Activated naive CD4-positive, alpha-beta T cell treated with anti-CD3 and anti-CD28 coated beads for 36 hours (primary cell): ENCODE data around the gene CGNL1. TPM values are rescaled to one million over a fixed set of nuclear protein-coding genes. Genes with fewer than 3 reads are reported as not detected.

Experiments
- CTCF ChIA-PET: fragments of 350-600 bp; sonication (Branson Sonifier 250); formaldehyde crosslinking; loops from one replicate; lab custom pipeline; 2021; ENCODE audit warnings: antibody characterized with exemption; lab: Charles Lee
- DNase-seq: peaks from one replicate; pipeline ENCODE4 v3.0.0-alpha.2; 2020
- H3K27ac Mint-ChIP-seq: one replicate; pipeline ENCODE4 v1.8.0; 2021; ENCODE audit warnings: mild to moderate bottlenecking, mixed read lengths
- H3K27me3 Mint-ChIP-seq: one replicate; pipeline ENCODE4 v1.8.0; 2021; ENCODE audit warnings: low read depth, mixed read lengths
- H3K36me3 Mint-ChIP-seq: one replicate; pipeline ENCODE4 v1.8.0; 2021; ENCODE audit warnings: low read depth, mixed read lengths
- H3K4me1 Mint-ChIP-seq: one replicate; pipeline ENCODE4 v1.8.0; 2021; ENCODE audit warnings: low read depth, mixed read lengths
- H3K4me3 Mint-ChIP-seq: one replicate; pipeline ENCODE4 v1.8.0; 2021; ENCODE audit warnings: mild to moderate bottlenecking, moderate library complexity, mixed read lengths
- H3K9me3 Mint-ChIP-seq: one replicate; pipeline ENCODE4 v1.8.0; 2021; ENCODE audit warnings: mixed read lengths
- intact Hi-C: fragments of 100-400 bp; cut with micrococcal nuclease; formaldehyde crosslinking; loops from one replicate; pipeline ENCODE4 v1.15.1; 2023
- total RNA-seq, 2 experiments: library from RNA; stranded (reverse); gene quantifications; one replicate each; pipeline ENCODE4 v1.2.3, GENCODE V29; 2021

The CGNL1 gene
- total RNA-seq, 2 experiments from 2014 or later = not detected

DNA sequence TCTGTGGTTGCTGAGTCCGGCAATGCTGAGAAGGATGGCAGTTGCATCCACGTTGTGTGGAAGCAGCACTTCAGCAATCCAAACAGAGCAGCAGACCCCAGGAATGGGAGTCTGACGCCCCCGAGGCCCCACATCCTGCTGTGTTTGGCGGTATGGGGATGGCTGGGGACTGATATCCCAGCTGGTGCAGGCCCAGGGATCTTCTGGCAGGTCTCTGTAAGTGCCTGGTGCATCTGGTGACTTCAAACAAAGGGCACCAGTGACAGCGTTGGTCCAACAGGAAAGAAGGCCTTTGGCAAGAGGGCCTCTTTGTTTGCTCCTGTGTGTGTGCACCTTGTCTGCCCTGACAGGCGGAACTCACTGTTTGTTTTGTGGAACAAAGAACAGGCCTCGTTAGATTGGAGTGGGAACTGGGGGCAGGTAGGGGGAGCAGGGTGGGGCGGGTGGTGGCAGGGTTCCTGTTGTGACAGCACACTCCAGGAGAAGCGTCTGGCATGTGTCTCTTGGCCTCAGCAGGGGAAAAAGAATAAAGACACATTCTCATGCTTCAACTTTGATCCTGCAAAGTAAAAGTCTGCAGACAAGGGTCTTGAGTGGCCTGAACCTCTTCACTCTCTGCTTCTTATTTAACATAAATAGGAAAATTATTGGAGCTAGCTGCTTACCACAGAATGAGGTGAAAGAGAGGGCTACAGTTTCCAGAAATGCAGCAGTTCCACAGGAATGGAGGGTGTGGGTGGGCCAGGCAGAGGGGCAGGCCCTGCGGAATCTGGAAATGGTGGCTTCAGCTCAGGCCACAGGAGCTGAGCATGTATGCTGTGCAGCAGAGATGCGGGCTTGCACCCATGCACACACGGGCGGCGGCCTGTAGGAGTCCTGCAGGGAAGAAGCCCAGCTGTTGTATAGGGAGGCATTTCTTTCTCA is 120.9 kb downstream of the CGNL1 start:
- intact Hi-C loops = no loop called here
- no peaks in the 10 kb centered on the region for H3K9me3 Mint-ChIP-seq
- no peak overlapping the region for H3K27ac Mint-ChIP-seq
- DNase-seq = no peak
- no peaks in the 10 kb centered on the region for H3K4me1 Mint-ChIP-seq
- CTCF ChIA-PET = no interaction called here
- peaks cover 2% of the 10 kb centered on the region for H3K27me3 Mint-ChIP-seq
- H3K4me3 Mint-ChIP-seq = no peak overlapping the region
- no peaks in the 10 kb centered on the region for H3K36me3 Mint-ChIP-seq

DNA sequence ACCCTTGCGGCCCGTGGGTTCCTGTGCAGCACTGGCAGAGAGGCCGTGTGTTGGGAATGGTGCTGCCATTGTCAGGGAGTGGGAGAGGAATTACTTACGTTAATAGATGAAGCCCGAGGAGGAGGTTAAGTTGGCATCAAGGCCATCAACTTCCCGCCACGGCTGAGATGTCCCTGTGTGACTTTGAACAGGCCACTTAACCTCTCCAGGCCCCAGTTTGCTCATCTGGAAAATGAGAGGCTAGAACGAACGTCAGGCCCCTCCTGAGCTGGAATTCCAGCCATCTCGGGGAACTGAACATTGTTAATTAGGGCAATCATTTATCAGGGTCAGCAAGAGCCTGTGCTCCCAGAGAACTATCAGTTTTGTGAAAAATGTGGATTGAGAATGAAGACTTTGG is 124.0 kb downstream of the CGNL1 start:
- H3K4me3 Mint-ChIP-seq = no peak overlapping the region

DNA sequence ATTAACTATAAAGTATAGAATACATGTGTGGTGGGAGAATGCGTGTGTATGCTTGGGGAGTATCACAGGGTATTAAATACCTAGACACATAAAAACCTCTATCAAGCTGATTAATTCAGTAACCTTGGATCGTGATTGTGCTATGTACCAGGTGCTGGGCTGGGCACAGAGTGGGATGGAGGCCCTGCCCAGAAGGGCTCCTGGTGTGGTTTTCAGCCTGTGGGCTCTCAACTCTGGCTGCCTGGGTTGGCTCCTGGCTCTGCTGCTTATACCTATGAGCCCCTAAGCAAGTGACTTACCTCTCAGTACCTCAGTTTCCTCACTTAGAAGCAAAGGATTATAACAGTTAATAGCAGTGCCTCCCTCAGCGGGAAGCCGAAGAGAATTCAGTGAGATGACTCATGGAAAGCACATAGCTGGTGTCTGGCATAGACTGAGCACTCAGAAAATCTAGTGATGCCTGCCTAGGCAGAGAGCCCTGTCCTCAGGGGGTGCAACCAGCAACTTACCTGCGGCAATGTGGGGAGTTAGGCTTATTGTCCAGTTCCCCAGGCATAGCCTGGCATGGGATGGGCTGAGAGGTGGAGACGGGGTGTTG is 124.8 kb downstream of the CGNL1 start:
- Mint-ChIP-seq H3K27me3 (peaks cover 2% of the 10 kb centered on the region), H3K4me1 (no peaks in the 10 kb centered on the region), H3K9me3 (no peaks in the 10 kb centered on the region), H3K36me3 (no peaks in the 10 kb centered on the region), H3K4me3 (no peak overlapping the region), H3K27ac (no peak overlapping the region)
- intact Hi-C loops = no loop called here
- DNase-seq = no peak
- CTCF ChIA-PET = no interaction called here

More for the DNA sequence above, 124.0 kb downstream of the CGNL1 start:
- Mint-ChIP-seq H3K36me3 (no peaks in the 10 kb centered on the region), H3K4me1 (no peaks in the 10 kb centered on the region), H3K27ac (no peak overlapping the region), H3K27me3 (peaks cover 2% of the 10 kb centered on the region), H3K9me3 (no peaks in the 10 kb centered on the region)
- no peak for DNase-seq
- CTCF ChIA-PET = no interaction called here
- intact Hi-C loops = no loop called here

DNA sequence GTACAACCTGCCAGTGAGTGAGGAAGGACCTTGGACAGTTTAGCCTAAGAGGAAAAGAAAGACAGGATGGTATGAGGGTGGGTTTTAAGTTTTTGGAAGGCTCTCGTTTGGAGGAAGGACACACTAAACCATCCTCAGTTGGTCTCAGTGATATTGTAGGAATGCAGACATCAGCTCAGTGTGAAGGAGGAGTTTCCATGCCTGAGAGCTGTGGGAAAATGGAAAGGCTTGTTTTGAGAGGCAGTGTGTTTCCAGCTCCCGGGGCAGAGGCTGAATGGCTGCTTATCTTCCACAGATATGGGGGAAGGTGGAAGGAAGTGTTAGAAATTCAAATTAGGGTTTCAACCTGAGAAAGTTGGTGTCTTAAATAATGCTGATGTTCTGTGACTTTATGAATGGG is 125.8 kb downstream of the CGNL1 start:
- CTCF ChIA-PET = no interaction called here
- Mint-ChIP-seq H3K4me3 (no peak overlapping the region), H3K4me1 (no peaks in the 10 kb centered on the region), H3K27me3 (no peaks in the 10 kb centered on the region), H3K36me3 (no peaks in the 10 kb centered on the region), H3K9me3 (no peaks in the 10 kb centered on the region), H3K27ac (no peak overlapping the region)
- no peak for DNase-seq
- intact Hi-C loops = no loop called here

DNA sequence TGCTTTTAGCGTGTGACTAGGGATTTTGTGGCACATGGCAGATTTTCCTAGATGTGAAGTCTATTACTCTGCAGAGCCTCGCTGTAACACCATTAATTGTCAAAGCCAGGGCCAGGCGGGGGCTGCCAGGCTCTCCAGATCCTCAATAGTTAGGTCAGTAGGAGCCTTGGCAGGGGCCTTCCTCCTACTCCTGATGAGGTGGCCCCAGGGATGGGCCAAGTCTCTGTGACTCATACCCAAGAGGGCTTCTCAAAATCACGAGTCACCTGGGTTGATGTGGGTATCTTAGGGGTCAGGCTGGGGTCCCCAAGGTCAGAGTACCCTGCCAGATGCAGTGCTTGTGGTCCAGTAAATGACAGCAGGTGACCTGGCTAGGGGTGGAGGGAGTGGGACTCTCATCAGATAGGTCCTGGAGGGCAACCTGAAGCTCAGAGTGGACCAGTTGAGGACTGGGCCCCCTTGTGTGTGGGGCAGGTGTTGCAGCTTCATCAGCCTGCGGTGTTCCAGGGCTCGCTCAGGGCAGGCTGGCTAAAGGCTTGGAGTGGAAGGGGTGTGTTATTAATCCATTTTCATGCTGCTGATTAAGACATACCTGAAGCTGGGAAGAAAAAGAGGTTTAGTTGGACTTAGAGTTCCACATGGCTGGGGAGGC is 126.9 kb downstream of the CGNL1 start:
- Mint-ChIP-seq H3K4me1 (no peaks in the 10 kb centered on the region), H3K27ac (no peak overlapping the region), H3K9me3 (no peaks in the 10 kb centered on the region), H3K27me3 (no peaks in the 10 kb centered on the region), H3K4me3 (no peak overlapping the region), H3K36me3 (no peaks in the 10 kb centered on the region)
- CTCF ChIA-PET = interaction anchor here (1.8 kb wide), 1 partner anchor 24 kb away, joined by 7 read pairs; no protein-coding TSS in a partner anchor
- DNase-seq = no peak
- intact Hi-C loops = no loop called here

DNA sequence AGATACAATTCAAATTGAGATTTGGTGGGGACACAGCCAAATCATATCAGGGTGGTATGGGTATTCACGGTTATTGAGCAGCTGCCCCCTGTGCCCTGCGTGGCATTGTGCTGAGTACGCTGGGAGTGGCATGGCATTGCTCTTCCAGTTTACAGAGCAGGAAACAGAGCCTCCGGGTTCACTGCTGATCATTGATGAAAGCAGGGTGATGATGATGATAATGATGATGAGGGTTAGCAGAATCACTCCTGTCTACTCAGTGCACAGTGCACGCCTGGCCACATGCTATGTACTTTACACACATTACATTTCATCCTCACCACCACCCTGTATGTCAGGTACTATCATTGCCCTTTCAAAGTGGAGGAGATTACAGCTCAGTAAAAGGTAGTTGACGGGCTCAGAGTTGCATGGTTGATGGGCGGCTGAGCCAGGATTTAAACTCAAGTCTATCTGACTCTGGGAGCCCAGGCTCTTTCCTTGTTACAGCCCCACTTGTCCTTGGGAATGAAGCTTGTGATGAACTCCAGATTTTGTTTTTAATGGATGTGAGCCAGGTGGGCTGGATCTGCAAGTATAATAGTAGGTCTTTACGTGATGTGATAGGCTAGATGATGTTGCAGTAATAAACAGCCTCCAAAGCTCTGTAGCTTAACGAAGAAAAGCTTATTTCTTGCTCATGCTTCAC is 127.8 kb downstream of the CGNL1 start:
- Mint-ChIP-seq H3K27me3 (no peaks in the 10 kb centered on the region), H3K4me1 (no peaks in the 10 kb centered on the region), H3K36me3 (no peaks in the 10 kb centered on the region), H3K27ac (no peak overlapping the region), H3K4me3 (no peak overlapping the region), H3K9me3 (no peaks in the 10 kb centered on the region)
- DNase-seq = no peak
- intact Hi-C loops = no loop called here
- CTCF ChIA-PET = interaction anchor here (1.8 kb wide), 1 partner anchor 23 kb away, joined by 7 read pairs; no protein-coding TSS in a partner anchor

DNA sequence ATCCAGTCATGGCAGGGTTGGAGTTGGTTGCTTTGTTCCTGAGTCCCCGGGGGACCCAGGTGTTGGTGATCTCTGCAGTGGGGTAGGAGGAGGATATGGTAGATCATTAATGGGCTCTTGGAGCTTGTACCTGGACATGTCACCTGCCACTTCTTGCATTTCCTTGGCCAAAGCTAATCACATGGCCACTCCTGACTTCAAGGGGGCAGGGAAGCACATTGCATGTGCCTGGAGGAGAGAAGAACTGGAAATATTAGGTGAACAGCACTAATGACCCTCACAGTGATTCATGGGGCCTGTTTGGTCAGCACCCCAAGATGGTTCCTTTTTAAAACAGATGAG is 128.3 kb downstream of the CGNL1 start:
- no peaks in the 10 kb centered on the region for H3K9me3 Mint-ChIP-seq

DNA sequence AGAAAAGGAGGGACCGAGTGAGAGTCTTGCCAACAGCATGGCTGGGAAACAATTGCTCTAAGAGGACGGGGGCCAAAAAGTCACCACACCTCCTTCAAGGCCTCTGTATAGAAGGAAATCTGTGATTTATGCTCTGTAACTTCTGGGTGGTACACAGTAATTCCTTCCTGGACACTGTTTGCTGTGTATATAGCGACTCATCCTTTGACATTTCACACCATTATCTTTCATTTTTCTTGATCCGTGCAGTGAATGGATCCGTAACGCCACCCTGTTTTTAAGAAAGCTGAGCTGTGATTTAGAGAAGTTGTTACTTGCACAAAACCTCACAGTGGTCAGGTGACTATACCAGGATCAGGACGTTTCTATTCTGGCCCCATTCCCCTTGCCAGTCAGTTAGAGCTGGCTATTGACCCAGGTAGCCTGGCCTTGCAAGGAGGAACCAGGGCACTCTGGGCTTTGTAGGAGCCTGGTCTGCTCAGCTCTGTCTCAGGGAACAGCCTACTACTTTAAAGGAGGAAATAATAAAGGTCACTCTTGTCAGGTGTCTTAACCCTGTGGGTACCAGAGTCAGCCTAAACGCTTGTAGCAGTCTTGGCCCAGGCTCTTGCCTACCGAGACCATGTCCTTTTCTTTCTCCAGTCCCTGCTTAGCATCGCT is 128.9 kb downstream of the CGNL1 start:
- Mint-ChIP-seq H3K4me1 (no peaks in the 10 kb centered on the region), H3K9me3 (no peaks in the 10 kb centered on the region), H3K4me3 (no peak overlapping the region), H3K36me3 (no peaks in the 10 kb centered on the region), H3K27ac (no peak overlapping the region), H3K27me3 (no peaks in the 10 kb centered on the region)
- intact Hi-C loops = no loop called here
- CTCF ChIA-PET = interaction anchor here (0.6 to 1.8 kb wide), 3 partner anchors 22 to 135 kb away, joined by 3 to 7 read pairs (median 6); no protein-coding TSS in a partner anchor
- no peak for DNase-seq

More for the DNA sequence above, 128.3 kb downstream of the CGNL1 start:
- no peak for DNase-seq
- H3K27me3 Mint-ChIP-seq = no peaks in the 10 kb centered on the region
- no peaks in the 10 kb centered on the region for H3K4me1 Mint-ChIP-seq
- H3K36me3 Mint-ChIP-seq = no peaks in the 10 kb centered on the region
- H3K4me3 Mint-ChIP-seq = no peak overlapping the region
- CTCF ChIA-PET = interaction anchor here (0.6 to 1.8 kb wide), 2 partner anchors 23 to 135 kb away, joined by 6 to 7 read pairs; no protein-coding TSS in a partner anchor
- no peak overlapping the region for H3K27ac Mint-ChIP-seq
- intact Hi-C loops = no loop called here

DNA sequence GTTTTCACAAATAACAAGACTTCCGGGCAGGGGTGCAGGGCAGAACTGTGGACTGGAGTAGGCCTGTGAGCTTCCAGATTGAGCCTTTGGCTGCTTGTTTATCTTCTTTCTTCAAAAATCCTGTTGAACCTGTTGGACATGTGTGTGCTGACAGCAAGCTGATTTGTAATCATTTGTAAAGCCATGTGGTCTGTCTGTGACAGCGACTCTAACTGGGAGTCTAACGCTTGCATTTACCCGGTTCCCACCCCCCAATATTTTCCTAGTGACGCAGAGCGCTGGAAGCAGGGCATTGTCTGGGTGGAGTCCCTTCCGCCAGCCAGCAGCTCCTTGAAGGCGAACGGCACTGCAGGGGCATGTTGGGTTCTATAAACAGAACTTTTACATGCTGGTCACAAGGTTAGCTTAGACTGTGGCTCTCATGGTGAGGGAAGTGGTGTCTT is 129.7 kb downstream of the CGNL1 start:
- no peak for DNase-seq
- CTCF ChIA-PET = interaction anchor here (1.1 kb wide), 1 partner anchor 36 kb away, joined by 3 read pairs; no protein-coding TSS in a partner anchor
- no peak overlapping the region for H3K27ac Mint-ChIP-seq
- H3K27me3 Mint-ChIP-seq = no peaks in the 10 kb centered on the region
- H3K9me3 Mint-ChIP-seq = no peaks in the 10 kb centered on the region
- intact Hi-C loops = no loop called here
- no peaks in the 10 kb centered on the region for H3K4me1 Mint-ChIP-seq
- H3K4me3 Mint-ChIP-seq = no peak overlapping the region
- no peaks in the 10 kb centered on the region for H3K36me3 Mint-ChIP-seq

DNA sequence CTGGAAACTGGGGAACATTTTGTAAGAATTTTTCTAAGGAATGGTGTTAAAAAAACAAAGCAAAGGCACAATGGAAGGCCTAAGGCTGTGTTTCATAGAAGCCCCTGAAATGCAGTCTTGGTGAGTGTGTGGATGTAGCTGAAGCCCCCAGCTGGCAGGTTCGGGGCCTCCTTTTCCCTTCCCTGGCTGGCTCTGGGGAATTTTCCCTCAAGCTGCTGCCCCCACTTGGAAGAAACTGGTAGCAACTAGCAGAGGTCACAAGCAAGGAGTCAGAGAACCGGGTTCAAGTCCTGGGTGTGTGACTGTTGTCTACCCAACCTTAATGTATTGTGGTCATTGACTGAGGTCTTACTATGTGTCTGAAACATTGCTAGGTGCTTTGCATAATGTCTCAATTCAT is 130.1 kb downstream of the CGNL1 start:
- Mint-ChIP-seq H3K27me3 (no peaks in the 10 kb centered on the region), H3K36me3 (no peaks in the 10 kb centered on the region), H3K27ac (no peak overlapping the region), H3K9me3 (no peaks in the 10 kb centered on the region), H3K4me3 (no peak overlapping the region), H3K4me1 (no peaks in the 10 kb centered on the region)
- no peak for DNase-seq
- CTCF ChIA-PET = interaction anchor here (1.1 kb wide), 1 partner anchor 36 kb away, joined by 3 read pairs; no protein-coding TSS in a partner anchor
- intact Hi-C loops = no loop called here

DNA sequence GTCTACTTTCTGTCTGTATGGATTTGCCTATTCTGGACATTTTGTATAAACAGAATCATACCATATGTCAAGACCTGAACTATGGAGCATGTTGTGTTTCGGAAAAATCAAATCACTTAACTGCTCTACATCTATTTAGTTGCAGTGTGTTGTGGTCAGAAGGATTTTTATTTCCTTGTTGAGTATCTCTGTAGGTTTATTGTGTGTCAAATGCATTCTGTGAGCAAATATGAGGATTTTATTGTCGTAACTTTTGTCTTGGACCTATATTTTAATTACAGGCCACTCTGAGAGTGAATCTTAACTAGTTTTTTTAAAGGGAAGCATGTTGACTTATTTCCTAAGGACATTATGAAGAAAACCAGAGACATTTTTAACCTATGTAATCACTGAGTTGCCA is 130.8 kb downstream of the CGNL1 start:
- H3K36me3 Mint-ChIP-seq = no peaks in the 10 kb centered on the region
- no peak overlapping the region for H3K27ac Mint-ChIP-seq

More for the DNA sequence above, 130.8 kb downstream of the CGNL1 start:
- H3K27me3 Mint-ChIP-seq = no peaks in the 10 kb centered on the region
- H3K9me3 Mint-ChIP-seq = no peaks in the 10 kb centered on the region
- no peak overlapping the region for H3K4me3 Mint-ChIP-seq
- DNase-seq = no peak
- no peaks in the 10 kb centered on the region for H3K4me1 Mint-ChIP-seq
- CTCF ChIA-PET = no interaction called here
- intact Hi-C loops = no loop called here
